Chondrocyte (in vitro differentiated cells): ENCODE measurements around the gene ABCA4. TPM values are rescaled to one million over a fixed set of nuclear protein-coding genes. Genes with fewer than 3 reads are reported as not detected.

Experiments
- DNase-seq: peaks from one replicate; pipeline ENCODE4 v3.0.0; 2021; ENCODE audit warnings: mixed read lengths, low spot score
- H3K27ac Mint-ChIP-seq: one replicate; pipeline ENCODE4 v1.8.0; 2021; ENCODE audit warnings: mild to moderate bottlenecking, moderate library complexity, mixed read lengths; ENCODE audit not compliant: unreplicated experiment
- H3K27me3 Mint-ChIP-seq: 2 replicates; pipeline ENCODE4 v1.8.0; 2021; ENCODE audit warnings: low read depth, mixed read lengths
- H3K36me3 Mint-ChIP-seq: 2 replicates; pipeline ENCODE4 v1.8.0; 2021; ENCODE audit warnings: low read depth, mixed read lengths
- H3K4me1 Mint-ChIP-seq: 2 replicates; pipeline ENCODE4 v1.8.0; 2021; ENCODE audit warnings: low read depth, mild to moderate bottlenecking, mixed read lengths
- H3K4me3 Mint-ChIP-seq: one replicate; pipeline ENCODE4 v1.8.0; 2021; ENCODE audit warnings: mild to moderate bottlenecking, moderate library complexity, mixed read lengths; ENCODE audit not compliant: unreplicated experiment
- H3K9me3 Mint-ChIP-seq: 2 replicates; pipeline ENCODE4 v1.8.0; 2021; ENCODE audit warnings: low read depth, mixed read lengths
- CTCF ChIP-seq: fragments of 200-600 bp; sonication (generic); IDR thresholded peaks from 2 replicates; pipeline ENCODE4 v1.5.0; 2021; ENCODE audit warnings: antibody characterized with exemption, mild to moderate bottlenecking, moderate library complexity
- total RNA-seq: library from RNA; stranded (reverse); gene quantifications from 3 replicates; pipeline ENCODE4 v1.2.1, GENCODE V29; 2021

Gene ABCA4
- total RNA-seq, 1 donor from 2014 or later: 0.22 TPM

GRCh38 chr1:94012708-94013366, 108.1 kb downstream of the ABCA4 start:
- Mint-ChIP-seq H3K4me1 (peaks cover 12% of the 10 kb centered on the region), H3K27ac (no peak overlapping the region), H3K4me3 (no peak overlapping the region), H3K36me3 (no peaks in the 10 kb centered on the region), H3K9me3 (no peaks in the 10 kb centered on the region), H3K27me3 (peaks cover 2% of the 10 kb centered on the region)
- TF ChIP-seq CTCF: no peak
- DNase-seq: no peak

GRCh38 chr1:94011709-94012595, 109.0 kb downstream of the ABCA4 start:
- Mint-ChIP-seq H3K27me3 (peaks cover 2% of the 10 kb centered on the region), H3K4me1 (peaks cover 12% of the 10 kb centered on the region), H3K4me3 (no peak overlapping the region), H3K9me3 (no peaks in the 10 kb centered on the region), H3K36me3 (no peaks in the 10 kb centered on the region), H3K27ac (no peak overlapping the region)
- no peak for DNase-seq
- TF ChIP-seq CTCF: no peak

GRCh38 chr1:94011129-94011528, 109.8 kb downstream of the ABCA4 start:
- peaks cover 12% of the 10 kb centered on the region for H3K4me1 Mint-ChIP-seq
- no peaks in the 10 kb centered on the region for H3K36me3 Mint-ChIP-seq
- H3K27me3 Mint-ChIP-seq: peaks cover 2% of the 10 kb centered on the region
- no peak for TF ChIP-seq CTCF
- no peaks in the 10 kb centered on the region for H3K9me3 Mint-ChIP-seq
- DNase-seq: no peak
- H3K4me3 Mint-ChIP-seq: no peak overlapping the region
- no peak overlapping the region for H3K27ac Mint-ChIP-seq

GRCh38 chr1:94009304-94009703, 111.6 kb downstream of the ABCA4 start:
- no peak for DNase-seq
- TF ChIP-seq CTCF: no peak
- no peaks in the 10 kb centered on the region for H3K36me3 Mint-ChIP-seq

GRCh38 chr1:94006604-94007003, 114.3 kb downstream of the ABCA4 start:
- Mint-ChIP-seq H3K27me3 (peaks cover 1% of the 10 kb centered on the region), H3K4me3 (no peak overlapping the region), H3K36me3 (no peaks in the 10 kb centered on the region), H3K27ac (no peak overlapping the region), H3K4me1 (no peaks in the 10 kb centered on the region), H3K9me3 (no peaks in the 10 kb centered on the region)
- DNase-seq: no peak
- no peak for TF ChIP-seq CTCF

More at GRCh38 chr1:94009304-94009703, 111.6 kb downstream of the ABCA4 start:
- Mint-ChIP-seq H3K4me3 (no peak overlapping the region), H3K9me3 (no peaks in the 10 kb centered on the region), H3K27me3 (peaks cover 2% of the 10 kb centered on the region), H3K4me1 (peaks cover 9% of the 10 kb centered on the region), H3K27ac (no peak overlapping the region)
